Activated CD4-positive, alpha-beta T cell treated with anti-CD3 and anti-CD28 coated beads, Interleukin-2, amount 10 ng/mL, durations not matched to agents 24 days and 14 days (primary cell): ENCODE results near the gene RAB8B. TPM values are rescaled to one million over a fixed set of nuclear protein-coding genes. Genes with fewer than 3 reads are reported as not detected.

ENCODE experiments used
- DNase-seq: peaks from one replicate; pipeline ENCODE4 v3.0.0; 2022
- H3K27ac Mint-ChIP-seq: one replicate; pipeline ENCODE4 v1.8.0; 2022; ENCODE audit warnings: mild to moderate bottlenecking, mixed read lengths
- H3K27me3 Mint-ChIP-seq: one replicate; pipeline ENCODE4 v1.8.0; 2022; ENCODE audit warnings: mixed read lengths
- H3K36me3 Mint-ChIP-seq: one replicate; pipeline ENCODE4 v1.8.0; 2022; ENCODE audit warnings: low read depth, mild to moderate bottlenecking, mixed read lengths
- H3K4me1 Mint-ChIP-seq: one replicate; pipeline ENCODE4 v1.8.0; 2021; ENCODE audit warnings: mixed read lengths
- H3K4me3 Mint-ChIP-seq: one replicate; pipeline ENCODE4 v1.8.0; 2022; ENCODE audit warnings: mild to moderate bottlenecking, moderate library complexity, mixed read lengths
- H3K9me3 Mint-ChIP-seq: one replicate; pipeline ENCODE4 v1.8.0; 2021; ENCODE audit warnings: mixed read lengths
- intact Hi-C: fragments of 100-400 bp; cut with micrococcal nuclease; formaldehyde crosslinking; loops from one replicate; pipeline ENCODE4 v1.15.1; 2023
- total RNA-seq: library from RNA; stranded (reverse); gene quantifications from 2 replicates; pipeline ENCODE4 v1.2.3, GENCODE V29; 2022

RAB8B gene
- total RNA-seq, 1 donor from 2014 or later = 186 TPM

DNA sequence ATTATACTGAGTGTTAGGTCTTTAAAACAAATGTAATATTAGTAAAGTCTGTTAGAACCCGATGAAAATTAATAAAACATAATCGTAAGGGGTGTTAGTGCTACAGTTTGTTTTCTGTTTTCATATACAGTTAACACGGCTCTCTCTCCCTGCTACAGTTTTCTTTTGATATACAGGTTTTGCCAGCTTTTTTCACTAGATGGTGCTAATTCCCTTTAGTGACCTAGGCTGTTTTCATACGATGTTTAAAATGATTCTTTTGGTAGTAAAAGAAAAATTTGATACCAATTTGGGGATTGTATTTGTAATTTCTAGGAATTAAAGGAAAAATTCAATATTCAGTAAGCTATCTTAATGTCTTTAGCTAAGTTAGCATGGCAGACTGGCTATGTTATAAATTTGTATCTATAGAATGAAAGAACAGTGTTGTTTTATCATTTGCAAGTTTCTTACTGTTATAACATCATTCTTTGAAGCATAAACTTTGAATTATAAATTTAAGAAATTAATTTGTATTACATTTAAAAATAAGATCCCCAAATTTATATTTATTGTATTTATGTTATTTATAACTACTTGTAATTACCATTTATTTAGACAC, 99.5 kb downstream of the RAB8B start:
- intact Hi-C loops = loop anchor here (1.0 kb wide), 1 partner anchor 113 kb away; no protein-coding TSS in a partner anchor

DNA sequence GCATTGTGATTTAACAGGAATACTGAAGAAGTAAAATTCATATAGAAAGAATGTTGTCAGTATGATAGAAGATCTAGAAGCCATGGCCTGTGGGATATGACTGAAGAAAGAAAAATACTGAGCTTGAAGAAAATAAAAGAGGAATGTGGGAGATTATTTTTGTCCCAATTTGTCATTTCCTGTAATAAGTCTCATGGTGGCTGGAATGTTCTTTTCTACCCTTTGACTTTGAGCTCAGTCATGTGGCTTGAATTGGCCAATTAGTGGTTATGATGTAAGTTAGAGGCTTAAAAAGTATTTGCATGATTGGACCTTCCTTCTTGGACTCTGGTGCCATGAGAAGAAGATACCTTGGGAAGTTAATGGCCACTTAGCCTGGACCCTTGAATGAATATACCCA, 102.1 kb downstream of the RAB8B start:
- no peak for DNase-seq
- Mint-ChIP-seq H3K27ac (no peak overlapping the region), H3K4me3 (no peak overlapping the region), H3K9me3 (no peaks in the 10 kb centered on the region), H3K36me3 (peaks cover 7% of the 10 kb centered on the region), H3K4me1 (peaks cover 4% of the 10 kb centered on the region), H3K27me3 (no peaks in the 10 kb centered on the region)
- intact Hi-C loops = no loop called here

More for the DNA sequence above, 99.5 kb downstream of the RAB8B start:
- no peak overlapping the region for H3K27ac Mint-ChIP-seq
- H3K36me3 Mint-ChIP-seq = peaks cover 9% of the 10 kb centered on the region
- H3K4me3 Mint-ChIP-seq = no peak overlapping the region
- H3K27me3 Mint-ChIP-seq = no peaks in the 10 kb centered on the region
- H3K4me1 Mint-ChIP-seq = peaks cover 4% of the 10 kb centered on the region
- no peaks in the 10 kb centered on the region for H3K9me3 Mint-ChIP-seq
- DNase-seq = peak; percentile 73

DNA sequence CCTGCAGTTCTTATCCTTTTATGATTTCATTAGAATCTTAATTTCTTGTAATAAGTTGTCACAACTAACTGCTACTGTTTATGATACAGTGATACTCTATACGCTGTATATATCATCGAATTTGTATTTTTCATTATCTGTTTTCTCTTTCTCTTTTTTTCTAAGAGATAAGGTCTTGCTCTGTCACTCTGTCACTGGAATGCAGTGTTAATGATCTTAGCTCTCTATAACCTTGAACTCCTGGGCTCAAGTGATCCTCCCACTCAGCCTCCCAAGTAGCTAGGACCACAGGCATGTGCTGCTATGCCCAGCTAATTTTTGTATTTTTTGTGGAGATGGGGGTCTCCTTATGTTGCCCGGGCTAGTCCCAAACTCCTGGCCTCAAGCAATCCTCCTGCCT, 102.8 kb downstream of the RAB8B start:
- no peak overlapping the region for H3K4me3 Mint-ChIP-seq
- intact Hi-C loops = no loop called here

DNA sequence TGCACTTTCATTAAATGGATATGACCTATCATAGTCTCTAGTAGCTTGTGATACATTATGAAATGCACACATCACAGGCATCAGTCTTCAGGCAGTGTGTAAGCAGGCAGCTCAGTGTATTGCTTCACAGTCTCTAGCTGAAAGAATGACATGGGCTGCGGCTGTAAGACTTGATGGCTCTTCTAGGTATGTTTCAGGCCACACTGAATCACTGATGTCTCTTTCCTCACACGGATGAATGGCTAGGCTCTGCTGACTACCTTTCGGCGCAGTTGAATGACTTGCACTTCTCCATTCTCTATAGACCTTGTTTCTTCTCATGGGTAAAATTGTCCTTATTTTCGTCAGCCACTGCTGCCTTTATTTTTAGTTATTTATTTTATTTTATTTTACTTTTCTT, 103.4 kb downstream of the RAB8B start:
- Mint-ChIP-seq H3K36me3 (peaks cover 3% of the 10 kb centered on the region), H3K27ac (no peak overlapping the region), H3K4me1 (peaks cover 4% of the 10 kb centered on the region), H3K9me3 (no peaks in the 10 kb centered on the region), H3K4me3 (no peak overlapping the region), H3K27me3 (no peaks in the 10 kb centered on the region)
- DNase-seq = no peak
- intact Hi-C loops = no loop called here

More for the DNA sequence above, 102.8 kb downstream of the RAB8B start:
- H3K9me3 Mint-ChIP-seq = no peaks in the 10 kb centered on the region
- no peak for DNase-seq
- no peaks in the 10 kb centered on the region for H3K27me3 Mint-ChIP-seq
- peaks cover 4% of the 10 kb centered on the region for H3K4me1 Mint-ChIP-seq
- no peak overlapping the region for H3K27ac Mint-ChIP-seq
- peaks cover 3% of the 10 kb centered on the region for H3K36me3 Mint-ChIP-seq

DNA sequence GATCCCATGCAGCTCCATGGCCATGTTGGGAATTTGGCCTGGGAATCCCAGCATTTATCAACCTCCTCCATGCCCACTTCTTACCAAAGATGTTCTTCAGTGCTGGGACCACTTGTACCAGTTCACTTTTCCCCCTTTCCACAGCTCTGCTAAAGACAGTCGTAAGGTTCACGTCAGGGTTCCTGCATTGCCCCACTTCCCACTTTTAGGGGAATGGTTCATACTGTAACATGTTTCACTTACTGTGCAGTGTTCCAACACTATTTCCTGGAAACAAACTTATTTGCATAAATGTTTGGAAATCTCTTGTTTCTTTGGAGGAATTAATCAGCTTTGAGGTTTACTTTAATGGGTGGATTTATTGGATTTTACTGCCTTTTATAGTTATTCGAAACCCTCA, 105.0 kb downstream of the RAB8B start:
- H3K27ac Mint-ChIP-seq = no peak overlapping the region
- intact Hi-C loops = no loop called here
- no peak overlapping the region for H3K4me3 Mint-ChIP-seq
- H3K4me1 Mint-ChIP-seq = no peaks in the 10 kb centered on the region
- no peaks in the 10 kb centered on the region for H3K9me3 Mint-ChIP-seq
- peaks cover 3% of the 10 kb centered on the region for H3K36me3 Mint-ChIP-seq
- no peaks in the 10 kb centered on the region for H3K27me3 Mint-ChIP-seq
- no peak for DNase-seq

DNA sequence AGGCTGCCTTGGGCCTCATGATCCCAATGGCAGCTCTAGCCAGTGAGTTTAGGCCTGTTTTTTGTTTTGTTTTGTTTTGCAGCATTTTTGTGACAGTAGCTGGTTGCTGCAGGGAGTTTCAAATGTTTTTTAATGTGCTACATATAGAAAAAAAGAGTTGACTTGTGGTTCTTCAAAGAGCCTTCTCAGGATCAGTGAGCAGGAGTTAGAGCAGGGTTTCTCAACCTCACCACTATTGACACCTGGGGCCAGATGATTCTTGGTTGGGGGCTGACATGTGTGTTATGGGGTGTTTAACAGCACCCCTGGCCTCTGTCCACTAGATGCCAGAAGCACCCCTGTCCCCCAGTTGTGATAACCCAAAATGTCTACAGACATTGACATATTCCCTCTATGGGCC, 105.9 kb downstream of the RAB8B start:
- Mint-ChIP-seq H3K4me1 (no peaks in the 10 kb centered on the region), H3K9me3 (no peaks in the 10 kb centered on the region), H3K4me3 (no peak overlapping the region), H3K36me3 (peaks cover 3% of the 10 kb centered on the region), H3K27me3 (no peaks in the 10 kb centered on the region), H3K27ac (no peak overlapping the region)
- intact Hi-C loops = no loop called here
- DNase-seq = no peak

DNA sequence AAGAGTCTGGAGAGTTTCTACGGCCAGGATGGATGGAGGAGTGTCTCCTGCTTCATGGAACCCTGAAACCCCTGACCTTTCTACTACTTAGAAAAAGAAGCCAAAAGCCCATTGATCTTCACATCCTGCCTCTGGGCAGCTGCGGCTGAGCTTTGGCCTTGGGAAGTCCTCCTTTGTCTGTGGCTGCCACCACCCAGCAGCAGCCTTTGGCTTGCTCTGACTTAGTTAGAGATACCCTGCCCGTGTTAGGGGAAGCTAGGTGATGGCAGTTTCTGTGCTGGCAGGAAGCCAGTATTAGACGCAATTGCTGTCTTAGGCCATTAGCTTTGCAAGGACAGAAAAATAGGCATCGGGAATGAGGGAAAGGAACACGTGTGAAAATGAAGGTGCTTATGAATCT, 106.8 kb downstream of the RAB8B start:
- intact Hi-C loops = no loop called here
- H3K36me3 Mint-ChIP-seq = peaks cover 2% of the 10 kb centered on the region
- no peak overlapping the region for H3K27ac Mint-ChIP-seq

DNA sequence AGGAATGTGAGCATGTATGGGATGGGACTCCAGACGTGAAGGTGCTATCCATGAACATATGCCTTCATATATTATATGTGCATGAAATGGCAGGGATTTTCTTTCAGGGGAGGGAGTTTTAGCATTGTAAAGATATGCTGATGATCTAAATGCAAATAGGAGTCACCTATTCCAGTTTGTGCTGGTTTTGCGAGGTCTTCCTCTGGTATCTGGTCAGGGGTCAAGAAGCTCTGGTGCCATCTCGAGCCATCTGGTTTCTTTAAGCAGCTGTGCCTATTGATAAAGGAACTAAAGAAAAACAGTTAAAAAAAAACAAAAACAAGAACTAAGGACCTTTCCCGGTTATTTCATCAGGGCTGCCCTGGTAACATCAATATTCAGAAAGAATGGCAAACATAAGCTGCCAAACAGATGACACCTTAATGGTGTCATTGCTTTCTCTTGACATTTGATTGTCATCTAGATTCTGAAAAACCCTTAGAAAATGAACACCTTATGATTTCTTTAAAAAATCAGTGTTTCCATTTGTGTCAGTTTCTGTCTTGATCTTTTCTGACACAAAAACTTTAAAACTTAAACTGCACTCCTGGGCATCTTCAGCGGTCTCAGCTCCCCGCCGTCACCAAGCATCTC, 110.7 kb downstream of the RAB8B start:
- H3K4me1 Mint-ChIP-seq = no peaks in the 10 kb centered on the region
- H3K9me3 Mint-ChIP-seq = no peaks in the 10 kb centered on the region
- DNase-seq = no peak
- intact Hi-C loops = no loop called here
- no peaks in the 10 kb centered on the region for H3K27me3 Mint-ChIP-seq
- H3K27ac Mint-ChIP-seq = no peak overlapping the region
- peaks cover 1% of the 10 kb centered on the region for H3K36me3 Mint-ChIP-seq
- no peak overlapping the region for H3K4me3 Mint-ChIP-seq

More for the DNA sequence above, 106.8 kb downstream of the RAB8B start:
- Mint-ChIP-seq H3K4me3 (no peak overlapping the region), H3K9me3 (no peaks in the 10 kb centered on the region), H3K27me3 (no peaks in the 10 kb centered on the region), H3K4me1 (no peaks in the 10 kb centered on the region)
- no peak for DNase-seq

DNA sequence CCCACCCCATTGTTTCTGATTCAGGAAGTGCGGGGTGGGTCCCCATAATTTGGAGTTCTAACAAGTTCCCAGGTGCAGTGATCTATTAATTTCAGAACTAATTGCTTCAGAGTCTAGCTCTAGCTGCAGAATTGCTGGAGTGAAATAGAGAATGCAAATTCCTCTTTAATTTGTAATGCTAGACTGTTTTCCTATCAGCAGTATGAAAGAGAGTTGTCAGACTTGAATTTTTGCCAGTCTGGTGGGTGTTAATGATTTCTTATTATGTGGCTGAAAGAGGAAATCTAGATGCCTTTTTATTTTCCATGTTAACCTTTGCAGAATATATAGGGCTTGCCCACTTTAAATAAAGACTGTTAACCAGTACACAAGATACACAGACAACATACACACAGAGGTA, 111.7 kb downstream of the RAB8B start:
- intact Hi-C loops = no loop called here
- DNase-seq = no peak
- Mint-ChIP-seq H3K36me3 (peaks cover 1% of the 10 kb centered on the region), H3K4me1 (no peaks in the 10 kb centered on the region), H3K27me3 (no peaks in the 10 kb centered on the region), H3K4me3 (no peak overlapping the region), H3K27ac (no peak overlapping the region), H3K9me3 (no peaks in the 10 kb centered on the region)

DNA sequence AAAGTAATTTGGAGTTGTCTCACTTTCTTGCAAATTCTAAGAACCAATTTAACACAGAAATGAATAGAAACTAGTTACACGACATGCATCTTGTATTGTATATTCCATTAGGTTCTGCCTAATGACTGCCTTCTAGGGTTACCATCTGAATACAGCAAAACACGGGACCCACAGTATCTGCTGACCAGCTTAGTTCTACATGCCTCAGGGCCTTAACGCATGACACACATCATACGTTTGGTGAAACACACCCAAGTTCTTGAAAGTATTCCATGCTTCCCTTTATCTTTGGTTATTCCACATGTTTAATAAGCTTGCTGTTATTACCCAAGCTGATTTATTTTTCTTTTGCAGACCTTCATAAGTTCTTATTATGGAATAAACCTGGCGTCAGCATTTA, 115.9 kb downstream of the RAB8B start:
- H3K4me1 Mint-ChIP-seq = no peaks in the 10 kb centered on the region
- no peak for DNase-seq
- no peak overlapping the region for H3K4me3 Mint-ChIP-seq
- H3K27ac Mint-ChIP-seq = no peak overlapping the region
- H3K9me3 Mint-ChIP-seq = no peaks in the 10 kb centered on the region
- intact Hi-C loops = no loop called here
- peaks cover 3% of the 10 kb centered on the region for H3K36me3 Mint-ChIP-seq
- peaks cover 3% of the 10 kb centered on the region for H3K27me3 Mint-ChIP-seq

DNA sequence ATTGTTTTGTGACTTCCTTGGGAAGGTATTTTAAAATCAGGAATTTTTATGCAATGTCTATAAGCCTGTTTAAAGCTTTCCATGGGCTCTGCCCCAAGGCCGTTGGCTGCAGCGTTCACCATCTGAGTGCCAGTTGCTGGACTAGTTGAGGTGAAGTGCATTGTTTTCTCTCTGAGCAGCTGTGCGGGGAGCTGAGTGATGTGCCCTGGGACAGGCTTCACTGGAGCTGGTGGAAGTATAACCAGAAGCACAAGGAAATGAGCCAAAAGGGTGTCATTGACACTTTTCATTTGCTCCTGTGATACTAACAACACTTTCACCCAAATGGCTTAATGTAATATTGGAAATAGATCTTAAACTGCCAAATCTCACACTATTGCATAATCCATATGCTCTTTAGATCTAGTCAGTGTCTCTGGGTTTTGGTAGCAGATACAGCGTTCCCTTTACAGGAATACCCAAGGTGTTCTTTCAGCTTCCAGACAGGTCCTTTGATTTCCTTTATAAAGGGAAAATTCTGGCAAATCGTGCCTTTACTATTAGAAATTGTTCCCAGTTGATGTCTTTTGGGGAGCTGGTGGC, 117.2 kb downstream of the RAB8B start:
- Mint-ChIP-seq H3K27me3 (peaks cover 3% of the 10 kb centered on the region), H3K36me3 (peaks cover 3% of the 10 kb centered on the region), H3K27ac (no peak overlapping the region), H3K4me3 (no peak overlapping the region), H3K4me1 (no peaks in the 10 kb centered on the region), H3K9me3 (no peaks in the 10 kb centered on the region)
- intact Hi-C loops = no loop called here
- DNase-seq = no peak

DNA sequence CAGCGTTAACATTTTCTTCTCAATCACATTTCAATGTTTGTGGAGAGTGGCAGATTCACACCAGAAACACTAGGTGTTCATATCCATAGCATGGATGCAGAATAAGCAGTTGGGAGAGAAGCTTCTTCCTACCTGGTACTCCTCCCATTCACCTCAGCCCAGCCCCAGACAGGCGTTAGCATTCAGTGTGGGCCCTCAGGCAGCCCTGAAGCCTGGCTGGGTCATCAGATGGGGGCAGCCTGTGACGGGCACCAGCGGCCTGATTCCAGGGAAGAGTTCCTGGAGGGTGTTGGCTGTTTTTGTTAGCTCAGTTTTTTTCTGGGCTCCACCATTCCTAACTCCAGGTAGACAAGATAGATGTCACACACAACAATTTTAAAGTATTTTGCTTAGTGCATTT, 119.1 kb downstream of the RAB8B start:
- Mint-ChIP-seq H3K27me3 (peaks cover 5% of the 10 kb centered on the region), H3K9me3 (no peaks in the 10 kb centered on the region), H3K36me3 (peaks cover 1% of the 10 kb centered on the region), H3K4me1 (no peaks in the 10 kb centered on the region), H3K27ac (no peak overlapping the region), H3K4me3 (no peak overlapping the region)
- DNase-seq = no peak
- intact Hi-C loops = no loop called here

DNA sequence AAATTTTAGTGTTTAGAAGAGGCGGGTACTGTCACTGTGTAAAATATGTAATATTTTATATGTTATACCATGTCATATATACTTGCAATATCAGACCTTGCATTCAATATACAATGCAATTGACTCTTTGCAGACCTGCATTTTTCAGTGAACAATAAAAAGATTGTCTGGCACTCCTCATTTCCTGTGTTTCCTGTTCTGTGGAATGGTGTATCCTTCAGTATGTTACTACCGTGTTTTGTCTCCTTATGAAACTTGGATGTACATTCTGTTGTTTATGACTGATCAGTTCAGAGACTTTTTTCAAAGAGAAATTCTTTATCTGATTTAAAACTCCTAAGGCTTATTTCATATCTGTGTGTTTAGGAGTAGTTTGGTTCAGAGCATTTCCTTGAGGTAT, 119.5 kb downstream of the RAB8B start:
- no peak for DNase-seq
- peaks cover 5% of the 10 kb centered on the region for H3K27me3 Mint-ChIP-seq
- peaks cover 1% of the 10 kb centered on the region for H3K36me3 Mint-ChIP-seq
- H3K27ac Mint-ChIP-seq = no peak overlapping the region
- H3K4me3 Mint-ChIP-seq = no peak overlapping the region
- no peaks in the 10 kb centered on the region for H3K9me3 Mint-ChIP-seq
- no peaks in the 10 kb centered on the region for H3K4me1 Mint-ChIP-seq
- intact Hi-C loops = no loop called here

DNA sequence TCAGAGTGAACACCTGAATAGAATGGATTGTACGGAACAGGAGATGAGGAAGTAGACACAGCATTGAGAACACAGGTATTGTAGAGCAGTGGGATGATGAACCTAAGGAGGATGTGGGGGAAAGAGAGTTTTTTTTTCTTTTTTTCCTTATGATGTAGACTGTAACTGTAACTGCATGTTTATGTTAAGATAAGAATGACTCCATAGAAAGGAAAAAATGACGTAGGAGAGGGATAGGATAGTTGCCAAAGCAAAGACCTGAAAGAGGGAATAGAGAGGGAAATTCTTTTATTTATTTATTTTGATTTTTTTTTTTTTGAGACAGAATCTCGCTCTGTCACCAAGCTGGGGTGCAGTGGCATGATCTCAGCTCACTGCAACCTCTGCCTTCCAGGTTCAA, 121.2 kb downstream of the RAB8B start:
- Mint-ChIP-seq H3K9me3 (no peaks in the 10 kb centered on the region), H3K27ac (no peak overlapping the region), H3K4me3 (no peak overlapping the region), H3K27me3 (peaks cover 14% of the 10 kb centered on the region), H3K4me1 (no peaks in the 10 kb centered on the region), H3K36me3 (peaks cover 1% of the 10 kb centered on the region)
- intact Hi-C loops = no loop called here
- DNase-seq = no peak
